GM23338 (cell line): Measurements from ENCODE around the gene CCDC81. TPM values are rescaled to one million over a fixed set of nuclear protein-coding genes. Genes with fewer than 3 reads are reported as not detected.

ENCODE experiments used
- ATAC-seq: fragments of 200-7000 bp; cut with Tn5 transposase; 3 replicates; pipeline ENCODE4 v1.9.1; 2020
- DNase-seq: peaks from one replicate; pipeline ENCODE4 v3.0.0-alpha.2; 2015; ENCODE audit warnings: low spot score
- H2AFZ ChIP-seq: fragments of 200-600 bp; sonication (generic); 2 replicates; pipeline ENCODE4 v1.8.0; 2016; ENCODE audit warnings: antibody characterized with exemption, mild to moderate bottlenecking, moderate library complexity
- H3F3A ChIP-seq: fragments of 200-600 bp; sonication (generic); replicated peaks from 2 replicates; pipeline ENCODE4 v1.8.0; 2017; ENCODE audit warnings: antibody characterized with exemption, mixed run types, low read depth
- H3K27ac ChIP-seq: fragments of 200-600 bp; sonication (generic); 2 replicates; pipeline ENCODE4 v1.6.1; 2016; ENCODE audit warnings: low read depth
- H3K27me3 ChIP-seq: fragments of 200-600 bp; sonication (generic); 2 replicates; pipeline ENCODE4 v1.8.0; 2016; ENCODE audit warnings: mild to moderate bottlenecking, mixed run types, moderate library complexity; ENCODE audit not compliant: insufficient read depth
- H3K36me3 ChIP-seq: fragments of 200-600 bp; sonication (generic); 2 replicates; pipeline ENCODE4 v1.8.0; 2016; ENCODE audit warnings: mild to moderate bottlenecking; ENCODE audit not compliant: insufficient read depth
- H3K4me1 ChIP-seq: fragments of 200-600 bp; sonication (generic); 2 replicates; pipeline ENCODE4 v1.8.0; 2016; ENCODE audit warnings: mild to moderate bottlenecking, moderate library complexity; ENCODE audit not compliant: insufficient read depth
- H3K4me2 ChIP-seq: fragments of 200-600 bp; sonication (generic); 2 replicates; pipeline ENCODE4 v1.7.1; 2017; ENCODE audit warnings: mixed run types
- H3K4me3 ChIP-seq: fragments of 200-600 bp; sonication (generic); 2 replicates; pipeline ENCODE4 v1.6.1; 2016; ENCODE audit warnings: mixed run types
- H3K79me2 ChIP-seq: fragments of 200-600 bp; sonication (generic); replicated peaks from 2 replicates; pipeline ENCODE4 v1.8.0; 2017; ENCODE audit warnings: mild to moderate bottlenecking; ENCODE audit not compliant: insufficient read depth
- H3K9me2 ChIP-seq: fragments of 200-600 bp; sonication (generic); 2 replicates; pipeline ENCODE4 v1.8.0; 2017; ENCODE audit not compliant: insufficient read depth
- H4K20me1 ChIP-seq: fragments of 200-600 bp; sonication (generic); replicated peaks from 2 replicates; pipeline ENCODE4 v1.8.0; 2017; ENCODE audit warnings: mild to moderate bottlenecking; ENCODE audit not compliant: insufficient read depth
- H3K27ac Mint-ChIP-seq: 2 replicates; pipeline ENCODE4 v1.8.0; 2020; ENCODE audit warnings: inconsistent platforms, mild to moderate bottlenecking, moderate library complexity, mixed read lengths
- H3K27me3 Mint-ChIP-seq: 3 replicates; pipeline ENCODE4 v1.8.0; 2022; ENCODE audit warnings: low read depth, mild to moderate bottlenecking, moderate library complexity, mixed read lengths, inconsistent platforms; ENCODE audit not compliant: insufficient read depth, poor library complexity
- H3K36me3 Mint-ChIP-seq: 3 replicates; pipeline ENCODE4 v1.8.0; 2021; ENCODE audit warnings: low read depth, mild to moderate bottlenecking, inconsistent platforms, moderate library complexity, mixed read lengths
- H3K4me1 Mint-ChIP-seq: 3 replicates; pipeline ENCODE4 v1.8.0; 2020; ENCODE audit warnings: mild to moderate bottlenecking, inconsistent platforms, mixed read lengths
- H3K4me3 Mint-ChIP-seq: 3 replicates; pipeline ENCODE4 v1.8.0; 2021; ENCODE audit warnings: moderate library complexity, mild to moderate bottlenecking, inconsistent platforms, mixed read lengths
- H3K9me3 Mint-ChIP-seq: 3 replicates; pipeline ENCODE4 v1.8.0; 2020; ENCODE audit warnings: moderate library complexity, mild to moderate bottlenecking, inconsistent platforms, mixed read lengths
- CREB1 ChIP-seq: fragments of 250-450 bp; sonication (Bioruptor Pico); IDR thresholded peaks from 2 replicates; pipeline ENCODE4 v1.5.0; 2020; ENCODE audit warnings: low read depth, mild to moderate bottlenecking, moderate library complexity
- EZH2 ChIP-seq: fragments of 200-600 bp; sonication (generic); IDR thresholded peaks from one replicate; pipeline ENCODE4 v1.8.0; 2017; ENCODE audit warnings: antibody characterized with exemption, mild to moderate bottlenecking, low read depth; ENCODE audit not compliant: unreplicated experiment
- EZH2phosphoT487 ChIP-seq: fragments of 200-600 bp; sonication (generic); IDR thresholded peaks from one replicate; pipeline ENCODE4 v1.8.1; 2018; ENCODE audit warnings: antibody characterized with exemption; ENCODE audit not compliant: unreplicated experiment
- JUNB ChIP-seq: IDR thresholded peaks from one replicate; pipeline ENCODE4 v1.6.1; 2016; ENCODE audit warnings: antibody characterized with exemption; ENCODE audit not compliant: unreplicated experiment
- NANOG ChIP-seq: IDR thresholded peaks from 2 replicates; pipeline ENCODE4 v1.6.1; 2016; ENCODE audit warnings: antibody characterized with exemption, borderline replicate concordance
- POLR2AphosphoS5 ChIP-seq: IDR thresholded peaks from 2 replicates; pipeline ENCODE4 v1.6.1; 2016; ENCODE audit warnings: antibody characterized with exemption, low read depth
- REST ChIP-seq: IDR thresholded peaks from one replicate; pipeline ENCODE4 v1.6.1; 2018; ENCODE audit warnings: antibody characterized with exemption; ENCODE audit not compliant: unreplicated experiment
- STAT1 ChIP-seq: IDR thresholded peaks from one replicate; pipeline ENCODE4 v1.6.1; 2016; ENCODE audit warnings: antibody characterized with exemption; ENCODE audit not compliant: unreplicated experiment
- ZNF114 ChIP-seq: fragments of 250-450 bp; sonication (Bioruptor Pico); IDR thresholded peaks from 2 replicates; pipeline ENCODE4 v1.5.0; 2020; ENCODE audit warnings: mild to moderate bottlenecking, moderate library complexity
- ZNF331 ChIP-seq: fragments of 250-450 bp; sonication (Bioruptor Pico); IDR thresholded peaks from 2 replicates; pipeline ENCODE4 v1.5.0; 2020; ENCODE audit warnings: low read depth, mild to moderate bottlenecking, moderate library complexity
- ZNF462 ChIP-seq: fragments of 250-450 bp; sonication (Bioruptor Pico); IDR thresholded peaks from 2 replicates; pipeline ENCODE4 v1.5.0; 2020; ENCODE audit warnings: mild to moderate bottlenecking, moderate library complexity
- polyA plus RNA-seq: library from polyadenylated mRNA; unstranded; fragments of >200 nt; fragmentation: Nextera tagmentation; extraction: Ambion mirVana; gene quantifications from 2 replicates; pipeline ENCODE4 v1.2.1, GENCODE V29; 2016
- total RNA-seq: library from RNA; depleted of rRNA; stranded (reverse); fragments of >200 nt; shearing (Covaris generic); gene quantifications from 2 replicates; pipeline ENCODE4 v1.2.3, GENCODE V29; 2014
- TF ChIP-seq, protein P1 (sequence below): IDR thresholded peaks from 2 replicates; pipeline ENCODE4 v1.6.1; 2016; ENCODE audit warnings: antibody characterized with exemption
- TF ChIP-seq, protein P2 (sequence below), 2 experiments: fragments of 200-600 bp in 1 of 2; sonication (generic) in 1 of 2; conservative IDR thresholded peaks; 2 replicates each; pipeline versions ENCODE4 v1.5.1 to v1.6.1; 2016 to 2017; ENCODE audit warnings: antibody characterized with exemption in 2 of 2, low read depth in 2 of 2, mild to moderate bottlenecking in 2 of 2, moderate library complexity in 1 of 2

CCDC81 gene
- total and polyA plus RNA-seq, 2 experiments from 2014 or later, result 0.37 to 4.3 TPM

GRCh38 chr11:86431258-86431657 lies 56.6 kb downstream of the CCDC81 start:
- ATAC-seq, result no peak
- Mint-ChIP-seq H3K9me3 (no peaks in the 10 kb centered on the region; the same call in 2 of the 3 replicates), H3K4me3 (no peak overlapping the region)

More at GRCh38 chr11:86431258-86431657, 56.6 kb downstream of the CCDC81 start:
- Histone ChIP-seq H3K9me2 (no peaks in the 10 kb centered on the region), H3K27ac (no peak overlapping the region), H3K27me3 (no peaks in the 10 kb centered on the region), H4K20me1 (no peaks in the 10 kb centered on the region), H3K4me2 (no peak overlapping the region), H3K79me2 (no peaks in the 10 kb centered on the region), H3K4me3 (no peak overlapping the region), H3F3A (no peaks in the 10 kb centered on the region), H2AFZ (no peak overlapping the region), H3K4me1 (no peaks in the 10 kb centered on the region), H3K36me3 (no peaks in the 10 kb centered on the region)
- TF ChIP-seq, protein P1, sequence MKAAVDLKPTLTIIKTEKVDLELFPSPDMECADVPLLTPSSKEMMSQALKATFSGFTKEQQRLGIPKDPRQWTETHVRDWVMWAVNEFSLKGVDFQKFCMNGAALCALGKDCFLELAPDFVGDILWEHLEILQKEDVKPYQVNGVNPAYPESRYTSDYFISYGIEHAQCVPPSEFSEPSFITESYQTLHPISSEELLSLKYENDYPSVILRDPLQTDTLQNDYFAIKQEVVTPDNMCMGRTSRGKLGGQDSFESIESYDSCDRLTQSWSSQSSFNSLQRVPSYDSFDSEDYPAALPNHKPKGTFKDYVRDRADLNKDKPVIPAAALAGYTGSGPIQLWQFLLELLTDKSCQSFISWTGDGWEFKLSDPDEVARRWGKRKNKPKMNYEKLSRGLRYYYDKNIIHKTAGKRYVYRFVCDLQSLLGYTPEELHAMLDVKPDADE, result no peak
- TF ChIP-seq ZNF462 (CRISPR knock-in tag) (no peak), REST (no peak), STAT1 (no peak), ZNF331 (no peak), EZH2phosphoT487 (no peak), ZNF114 (CRISPR knock-in tag) (no peak), JUNB (no peak), NANOG (no peak), EZH2 (no peak), POLR2AphosphoS5 (no peak), CREB1 (no peak)
- TF ChIP-seq, protein P2, sequence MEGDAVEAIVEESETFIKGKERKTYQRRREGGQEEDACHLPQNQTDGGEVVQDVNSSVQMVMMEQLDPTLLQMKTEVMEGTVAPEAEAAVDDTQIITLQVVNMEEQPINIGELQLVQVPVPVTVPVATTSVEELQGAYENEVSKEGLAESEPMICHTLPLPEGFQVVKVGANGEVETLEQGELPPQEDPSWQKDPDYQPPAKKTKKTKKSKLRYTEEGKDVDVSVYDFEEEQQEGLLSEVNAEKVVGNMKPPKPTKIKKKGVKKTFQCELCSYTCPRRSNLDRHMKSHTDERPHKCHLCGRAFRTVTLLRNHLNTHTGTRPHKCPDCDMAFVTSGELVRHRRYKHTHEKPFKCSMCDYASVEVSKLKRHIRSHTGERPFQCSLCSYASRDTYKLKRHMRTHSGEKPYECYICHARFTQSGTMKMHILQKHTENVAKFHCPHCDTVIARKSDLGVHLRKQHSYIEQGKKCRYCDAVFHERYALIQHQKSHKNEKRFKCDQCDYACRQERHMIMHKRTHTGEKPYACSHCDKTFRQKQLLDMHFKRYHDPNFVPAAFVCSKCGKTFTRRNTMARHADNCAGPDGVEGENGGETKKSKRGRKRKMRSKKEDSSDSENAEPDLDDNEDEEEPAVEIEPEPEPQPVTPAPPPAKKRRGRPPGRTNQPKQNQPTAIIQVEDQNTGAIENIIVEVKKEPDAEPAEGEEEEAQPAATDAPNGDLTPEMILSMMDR (conservative IDR thresholded peaks at IDR 0.05; ENCODE audit: low read depth in 2 of 2), result no peak
- Mint-ChIP-seq H3K36me3 (peaks cover 9% of the 10 kb centered on the region), H3K27ac (no peak overlapping the region), H3K27me3 (no peaks in the 10 kb centered on the region), H3K4me1 (no peaks in the 10 kb centered on the region)
- DNase-seq, result no peak
